Smooth muscle cell (in vitro differentiated cells): Measurements from ENCODE around the gene SOHLH1. TPM values are rescaled to one million over a fixed set of nuclear protein-coding genes. Genes with fewer than 3 reads are reported as not detected.

ENCODE experiments used
- DNase-seq: peaks from one replicate; lab custom pipeline; 2025; ENCODE audit not compliant: unreplicated experiment; lab: John Stamatoyannopoulos, UW
- H2AFZ ChIP-seq: fragments of 200-600 bp; sonication (generic); 2 replicates; pipeline ENCODE4 v1.6.0; 2016; ENCODE audit warnings: antibody characterized with exemption, low read depth, mild to moderate bottlenecking
- H3F3A ChIP-seq: fragments of 200-600 bp; sonication (generic); 2 replicates; pipeline ENCODE4 v1.6.0; 2017; ENCODE audit warnings: antibody characterized with exemption, low read depth
- H3K27ac ChIP-seq: fragments of 200-600 bp; sonication (generic); 2 replicates; pipeline ENCODE4 v1.5.1; 2016; ENCODE audit warnings: low read depth, mild to moderate bottlenecking
- H3K27me3 ChIP-seq: fragments of 200-600 bp; sonication (generic); 2 replicates; pipeline ENCODE4 v1.6.1; 2016; ENCODE audit warnings: low read depth, mild to moderate bottlenecking
- H3K36me3 ChIP-seq: fragments of 200-600 bp; sonication (generic); 2 replicates; pipeline ENCODE4 v1.5.1; 2016; ENCODE audit warnings: low read depth
- H3K4me1 ChIP-seq: fragments of 200-600 bp; sonication (generic); 2 replicates; pipeline ENCODE4 v1.5.1; 2016; ENCODE audit warnings: low read depth
- H3K4me2 ChIP-seq: fragments of 200-600 bp; sonication (generic); 2 replicates; pipeline ENCODE4 v1.6.0; 2016; ENCODE audit warnings: mild to moderate bottlenecking
- H3K4me3 ChIP-seq: fragments of 200-600 bp; sonication (generic); 2 replicates; pipeline ENCODE4 v1.5.1; 2016; ENCODE audit warnings: mild to moderate bottlenecking
- H3K79me2 ChIP-seq: fragments of 200-600 bp; sonication (generic); 2 replicates; pipeline ENCODE4 v1.6.0; 2016; ENCODE audit warnings: low read depth, mild to moderate bottlenecking
- H3K9ac ChIP-seq: fragments of 200-600 bp; sonication (generic); 2 replicates; pipeline ENCODE4 v1.6.0; 2016; ENCODE audit warnings: low read depth
- H3K9me3 ChIP-seq: fragments of 200-600 bp; sonication (generic); replicated peaks from 2 replicates; pipeline ENCODE4 v1.5.1; 2016; ENCODE audit warnings: low read depth
- H4K20me1 ChIP-seq: fragments of 200-600 bp; sonication (generic); 2 replicates; pipeline ENCODE4 v1.6.0; 2016; ENCODE audit warnings: low read depth
- WGBS: methylation state at CpG from one replicate; pipeline ENCODE4 v1.1.7; 2016; ENCODE audit warnings: low lambda C conversion rate; 5-methylcytosine and 5-hydroxymethylcytosine counted together
- polyA plus RNA-seq: library from polyadenylated mRNA; unstranded; fragments of >200 nt; fragmentation: Nextera tagmentation; extraction: Ambion mirVana; gene quantifications from 2 replicates; pipeline ENCODE4 v1.2.1, GENCODE V29; 2016
- total RNA-seq: library from RNA; depleted of rRNA; stranded (reverse); fragments of >200 nt; gene quantifications from 2 replicates; pipeline ENCODE4 v1.2.3, GENCODE V29; 2014
- TF ChIP-seq, protein P1 (sequence below): fragments of 200-600 bp; sonication (generic); IDR thresholded peaks from 2 replicates; pipeline ENCODE4 v1.5.1; 2017; ENCODE audit warnings: borderline replicate concordance, mild to moderate bottlenecking, antibody characterized with exemption; ENCODE audit not compliant: insufficient read depth, poor library complexity, severe bottlenecking

SOHLH1 gene
- total and polyA plus RNA-seq, 2 experiments from 2014 or later, result not detected

DNA sequence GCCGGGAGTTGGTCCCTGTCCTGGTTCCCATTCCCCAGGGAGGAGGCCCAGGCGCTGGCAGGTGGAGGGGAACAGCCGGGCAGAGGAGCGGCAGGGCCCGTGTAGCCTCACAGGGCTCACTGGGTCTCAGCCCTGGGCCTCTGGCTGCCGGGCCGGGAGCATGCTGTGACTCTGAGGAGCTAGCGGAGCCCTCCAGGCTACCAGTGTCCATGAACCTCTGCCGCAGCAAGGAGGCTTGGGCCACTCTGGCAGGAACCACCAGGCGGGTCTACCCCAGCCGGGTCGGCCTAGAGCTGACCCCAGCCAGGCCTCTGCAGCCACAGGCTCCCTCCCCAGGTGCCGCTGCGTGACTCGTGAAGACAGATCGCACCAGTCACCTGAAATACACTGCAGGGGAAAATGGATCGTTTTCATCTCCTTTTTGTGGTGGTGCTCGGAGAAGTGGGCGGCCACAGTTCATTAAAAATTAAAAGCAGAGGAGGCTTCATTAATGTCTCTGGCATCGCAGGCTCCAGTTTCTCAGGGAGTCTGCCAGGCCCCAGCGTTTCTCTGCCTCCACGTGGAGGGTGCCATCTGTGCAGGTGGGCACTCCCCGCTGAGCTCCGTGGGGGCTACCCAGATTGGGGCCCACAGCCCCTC is 46.5 kb upstream of the SOHLH1 start:
- Histone ChIP-seq H3K79me2 (no peaks in the 10 kb centered on the region), H4K20me1 (no peaks in the 10 kb centered on the region), H3K9me3 (no peaks in the 10 kb centered on the region), H3K4me1 (no peaks in the 10 kb centered on the region), H3F3A (no peaks in the 10 kb centered on the region), H3K4me3 (no peak overlapping the region), H3K9ac (no peak overlapping the region), H3K36me3 (no peaks in the 10 kb centered on the region), H3K27ac (no peak overlapping the region), H3K27me3 (no peaks in the 10 kb centered on the region), H3K4me2 (no peak overlapping the region), H2AFZ (no peak overlapping the region)
- TF ChIP-seq, protein P1, sequence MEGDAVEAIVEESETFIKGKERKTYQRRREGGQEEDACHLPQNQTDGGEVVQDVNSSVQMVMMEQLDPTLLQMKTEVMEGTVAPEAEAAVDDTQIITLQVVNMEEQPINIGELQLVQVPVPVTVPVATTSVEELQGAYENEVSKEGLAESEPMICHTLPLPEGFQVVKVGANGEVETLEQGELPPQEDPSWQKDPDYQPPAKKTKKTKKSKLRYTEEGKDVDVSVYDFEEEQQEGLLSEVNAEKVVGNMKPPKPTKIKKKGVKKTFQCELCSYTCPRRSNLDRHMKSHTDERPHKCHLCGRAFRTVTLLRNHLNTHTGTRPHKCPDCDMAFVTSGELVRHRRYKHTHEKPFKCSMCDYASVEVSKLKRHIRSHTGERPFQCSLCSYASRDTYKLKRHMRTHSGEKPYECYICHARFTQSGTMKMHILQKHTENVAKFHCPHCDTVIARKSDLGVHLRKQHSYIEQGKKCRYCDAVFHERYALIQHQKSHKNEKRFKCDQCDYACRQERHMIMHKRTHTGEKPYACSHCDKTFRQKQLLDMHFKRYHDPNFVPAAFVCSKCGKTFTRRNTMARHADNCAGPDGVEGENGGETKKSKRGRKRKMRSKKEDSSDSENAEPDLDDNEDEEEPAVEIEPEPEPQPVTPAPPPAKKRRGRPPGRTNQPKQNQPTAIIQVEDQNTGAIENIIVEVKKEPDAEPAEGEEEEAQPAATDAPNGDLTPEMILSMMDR, result no peak
- no peak for DNase-seq
- WGBS, result 89% methylated on average over 24 of the region's 24 CpGs

DNA sequence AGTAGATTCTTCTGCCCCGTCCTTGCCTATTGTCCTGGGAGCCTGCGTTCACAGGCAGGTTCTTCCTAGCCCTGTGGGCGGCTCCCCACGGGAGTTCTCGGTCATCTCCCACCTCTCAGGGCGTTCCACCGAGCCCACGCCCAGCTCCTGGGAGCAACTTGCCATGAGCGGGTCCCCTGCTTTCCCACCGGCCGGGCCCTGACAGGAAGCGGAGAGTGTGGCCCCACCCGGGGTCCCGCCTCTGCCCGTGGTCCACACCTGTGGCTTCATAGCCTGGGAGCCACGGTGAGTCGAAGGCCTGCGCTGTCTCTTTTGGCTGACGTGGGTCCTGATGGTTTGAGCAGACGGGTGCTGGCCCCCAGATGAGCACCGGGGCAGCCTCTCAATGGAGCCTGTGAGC is 45.9 kb upstream of the SOHLH1 start:
- H3K36me3 ChIP-seq, result no peaks in the 10 kb centered on the region
- 88% methylated on average over 21 of the region's 21 CpGs for WGBS
- no peak overlapping the region for H3K27ac ChIP-seq
- no peak overlapping the region for H3K4me2 ChIP-seq
- H2AFZ ChIP-seq, result no peak overlapping the region
- H4K20me1 ChIP-seq, result no peaks in the 10 kb centered on the region
- no peaks in the 10 kb centered on the region for H3F3A ChIP-seq
- H3K27me3 ChIP-seq, result no peaks in the 10 kb centered on the region
- no peaks in the 10 kb centered on the region for H3K9me3 ChIP-seq
- no peak overlapping the region for H3K4me3 ChIP-seq
- no peaks in the 10 kb centered on the region for H3K4me1 ChIP-seq
- H3K9ac ChIP-seq, result no peak overlapping the region
- no peaks in the 10 kb centered on the region for H3K79me2 ChIP-seq
- no peak for DNase-seq
- TF ChIP-seq, protein P1, result no peak

DNA sequence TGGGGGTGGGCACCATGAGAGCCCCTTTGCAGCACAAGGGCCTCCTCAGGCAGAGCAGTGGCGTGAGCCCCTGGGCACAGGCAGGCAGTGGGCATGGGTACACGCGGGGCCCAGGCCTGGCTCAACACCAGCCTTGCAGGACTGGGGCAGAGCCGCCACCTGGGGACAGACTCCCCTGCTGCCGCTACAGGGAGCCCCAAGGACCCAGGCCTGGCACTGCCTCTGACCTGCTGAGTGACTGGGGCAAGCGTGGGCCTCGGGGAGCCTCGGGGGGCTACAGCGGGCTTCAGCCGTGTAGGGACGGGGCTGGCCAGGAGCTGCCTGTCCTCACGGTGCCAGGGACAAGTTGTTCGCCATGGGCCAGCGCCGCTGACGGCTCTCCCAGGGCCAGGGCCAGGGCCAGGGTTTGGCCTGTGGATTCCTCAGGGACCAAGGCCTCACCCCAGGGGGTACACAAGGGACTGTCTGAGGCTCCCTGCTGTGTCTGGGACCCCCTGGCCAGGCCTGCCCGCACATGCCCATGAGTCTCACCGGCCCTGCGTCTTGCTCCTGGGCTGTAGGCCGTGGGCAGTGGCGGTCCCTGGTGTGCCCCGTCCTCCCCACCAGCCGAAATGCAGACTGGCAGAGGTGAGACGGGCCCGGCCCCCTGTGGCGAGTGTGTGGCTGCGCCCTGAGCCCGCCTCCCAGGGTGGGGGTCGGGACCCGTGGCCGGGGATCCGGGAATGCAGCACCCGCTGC is 45.2 kb upstream of the SOHLH1 start:
- no peak for DNase-seq
- 94% methylated on average over 33 of the region's 33 CpGs for WGBS
- H3K4me1 ChIP-seq, result no peaks in the 10 kb centered on the region
- H3K9me3 ChIP-seq, result no peaks in the 10 kb centered on the region
- H3K27me3 ChIP-seq, result no peaks in the 10 kb centered on the region
- no peaks in the 10 kb centered on the region for H4K20me1 ChIP-seq
- H3K9ac ChIP-seq, result no peak overlapping the region
- H3K27ac ChIP-seq, result no peak overlapping the region
- H3F3A ChIP-seq, result no peaks in the 10 kb centered on the region
- TF ChIP-seq, protein P1, result no peak
- H3K4me2 ChIP-seq, result no peak overlapping the region
- no peak overlapping the region for H2AFZ ChIP-seq
- no peak overlapping the region for H3K4me3 ChIP-seq
- no peaks in the 10 kb centered on the region for H3K79me2 ChIP-seq
- no peaks in the 10 kb centered on the region for H3K36me3 ChIP-seq
